B cell (primary cell): Measurements from ENCODE around the gene SNRNP70. TPM values are rescaled to one million over a fixed set of nuclear protein-coding genes. Genes with fewer than 3 reads are reported as not detected.

Experiments
- ATAC-seq: fragments of 200-7000 bp; cut with Tn5 transposase; one replicate; pipeline ENCODE4 v1.10.0; 2021; ENCODE audit warnings: low read depth, mild to moderate bottlenecking, moderate number of reproducible peaks, moderate library complexity
- CTCF ChIA-PET: fragments of 350-600 bp; sonication (Branson Sonifier 250); formaldehyde crosslinking; loops from one replicate; lab custom pipeline; 2021; ENCODE audit warnings: antibody characterized with exemption, inconsistent platforms; lab: Charles Lee
- POLR2A ChIA-PET: fragments of 350-600 bp; sonication (Branson Sonifier 250); formaldehyde crosslinking; loops from one replicate; lab custom pipeline; 2021; ENCODE audit warnings: antibody characterized with exemption; lab: Charles Lee
- DNase-seq: peaks from one replicate; pipeline ENCODE4 v3.0.0; 2013
- H2AFZ ChIP-seq: 2 replicates; pipeline ENCODE4 v1.6.1; 2012; ENCODE audit warnings: mild to moderate bottlenecking, low read depth, low read length; ENCODE audit not compliant: insufficient read depth, poor library complexity, severe bottlenecking
- H3K27ac ChIP-seq, 2 donors: 1 replicate in 1 of 2; 2 replicates in 1 of 2; pipeline ENCODE4 v1.5.1; 2012 to 2013; ENCODE audit warnings: low read length in 2 of 2, mild to moderate bottlenecking in 2 of 2, moderate library complexity in 1 of 2
- H3K27me3 ChIP-seq, 4 experiments: fragments of 200-600 bp in 1 of 4; sonication (generic) in 1 of 4; replicated peaks in 1 of 4; 1 replicate in 2 of 4; 2 replicates in 2 of 4; pipeline versions ENCODE4 v1.6.1 to v1.7.0; 2013 to 2016; ENCODE audit warnings: low read length in 3 of 4, mild to moderate bottlenecking in 2 of 4, mixed read lengths in 1 of 4, moderate library complexity in 1 of 4; ENCODE audit not compliant: insufficient read depth in 4 of 4, control insufficient read depth in 3 of 4; ENCODE audit errors: control extremely low read depth in 1 of 4
- H3K36me3 ChIP-seq, 2 experiments: replicated peaks in 1 of 2; 1 replicate in 1 of 2; 2 replicates in 1 of 2; pipeline versions ENCODE4 v1.6.1 to v1.7.1; 2013; ENCODE audit warnings: low read length in 1 of 2; ENCODE audit not compliant: insufficient read depth in 2 of 2, control insufficient read depth in 1 of 2; ENCODE audit errors: control extremely low read depth in 1 of 2, extremely low read depth in 1 of 2
- H3K4me1 ChIP-seq, 2 donors: fragments of 200-600 bp in 1 of 2; sonication (generic) in 1 of 2; 1 replicate in 1 of 2; 2 replicates in 1 of 2; pipeline versions ENCODE4 v1.5.1 to v1.6.1; 2013 to 2017; ENCODE audit warnings: low read length in 2 of 2; ENCODE audit not compliant: control insufficient read depth in 2 of 2, insufficient read depth in 2 of 2
- H3K4me2 ChIP-seq: replicated peaks from 2 replicates; pipeline ENCODE3; 2012; ENCODE audit warnings: mild to moderate bottlenecking, low read depth, low read length; ENCODE audit not compliant: poor library complexity, severe bottlenecking
- H3K4me3 ChIP-seq, 5 experiments: fragments of 200-600 bp in 1 of 5; sonication (generic) in 1 of 5; 1 replicate in 3 of 5; 2 replicates in 2 of 5; pipeline versions ENCODE4 v1.5.1 to v1.7.0; 2011 to 2016; ENCODE audit warnings: low read length in 4 of 5, mild to moderate bottlenecking in 4 of 5, low read depth in 2 of 5, control low read depth in 1 of 5, moderate library complexity in 1 of 5; ENCODE audit not compliant: insufficient read depth in 1 of 5; ENCODE audit errors: control extremely low read depth in 1 of 5, extremely low read depth in 1 of 5
- H3K79me2 ChIP-seq: fragments of 200-600 bp; sonication (generic); one replicate; pipeline ENCODE4 v1.6.0; 2016; ENCODE audit warnings: low read length; ENCODE audit not compliant: control insufficient read depth, insufficient read depth
- H3K9ac ChIP-seq: fragments of 200-600 bp; sonication (generic); 2 replicates; pipeline ENCODE4 v1.6.1; 2017; ENCODE audit warnings: mild to moderate bottlenecking, low read length, moderate library complexity
- H3K9me3 ChIP-seq, 3 donors: one replicate each; pipeline versions ENCODE4 v1.6.1 to v1.7.1; 2013; ENCODE audit warnings: low read length in 2 of 3; ENCODE audit not compliant: control insufficient read depth in 2 of 3, insufficient read depth in 1 of 3; ENCODE audit errors: control extremely low read depth in 1 of 3
- H4K20me1 ChIP-seq: 2 replicates; pipeline ENCODE4 v1.6.0; 2012; ENCODE audit warnings: mild to moderate bottlenecking, low read length; ENCODE audit not compliant: insufficient read depth, control insufficient read depth, poor library complexity, severe bottlenecking
- H3K27ac Mint-ChIP-seq: one replicate; pipeline ENCODE4 v1.8.0; 2021; ENCODE audit warnings: mixed read lengths
- H3K27me3 Mint-ChIP-seq: one replicate; pipeline ENCODE4 v1.8.0; 2021; ENCODE audit warnings: mixed read lengths
- H3K4me1 Mint-ChIP-seq: one replicate; pipeline ENCODE4 v1.8.0; 2021; ENCODE audit warnings: mixed read lengths
- H3K4me3 Mint-ChIP-seq: one replicate; pipeline ENCODE4 v1.8.0; 2021; ENCODE audit warnings: mixed read lengths
- H3K9me3 Mint-ChIP-seq: one replicate; pipeline ENCODE4 v1.8.0; 2022; ENCODE audit warnings: mixed read lengths; ENCODE audit not compliant: insufficient read depth
- CTCF ChIP-seq: fragments of 200-600 bp; IDR thresholded peaks from one replicate; pipeline ENCODE4 v1.8.0; 2022; ENCODE audit warnings: antibody characterized with exemption, mild to moderate bottlenecking
- EZH2 ChIP-seq: IDR thresholded peaks from 2 replicates; pipeline ENCODE4 v1.6.1; 2012; ENCODE audit warnings: borderline replicate concordance, low read depth, mild to moderate bottlenecking, moderate library complexity, low read length; ENCODE audit not compliant: insufficient read depth, poor library complexity, severe bottlenecking
- WGBS: methylation state at CpG from one replicate; pipeline ENCODE4 v1.1.5; 2013; ENCODE audit warnings: missing lambda C conversion rate; ENCODE audit not compliant: insufficient coverage; 5-methylcytosine and 5-hydroxymethylcytosine counted together
- intact Hi-C: fragments of 100-400 bp; cut with micrococcal nuclease; formaldehyde crosslinking; loops from one replicate; pipeline ENCODE4 v1.10.0; 2022
- polyA plus RNA-seq: library from polyadenylated mRNA; depleted of rRNA; stranded (reverse); fragments of >200 nt; gene quantifications from 2 replicates; pipeline ENCODE4 v1.2.3, GENCODE V29; 2012
- total RNA-seq, 2 donors: library from RNA; stranded (reverse); fragments of 120-200 nt in 1 of 2; gene quantifications; 1 replicate in 1 of 2; 2 replicates in 1 of 2; pipeline versions ENCODE4 v1.2.3 to v1.2.4, GENCODE V29; 2013 to 2022

The SNRNP70 gene
- total and polyA plus RNA-seq, 2 donors (not counting 1 experiment from before 2014, with no cell fraction given), result 598 to 954 TPM

GRCh38 chr19:49071860-49072547 is 13.2 kb upstream of the SNRNP70 start:
- H3K4me1 ChIP-seq, result peaks cover 7 to 16% of the 10 kb centered on the region in 2 donors
- POLR2A ChIA-PET, result no interaction called here
- H3K36me3 ChIP-seq, result no peaks in the 10 kb centered on the region
- no peak overlapping the region for H3K27ac ChIP-seq
- H3K9me3 Mint-ChIP-seq, result peaks cover 1% of the 10 kb centered on the region
- ATAC-seq, result peak; percentile 24
- DNase-seq, result peak; percentile 36
- CTCF ChIA-PET, result no interaction called here
- peaks cover 11% of the 10 kb centered on the region for H3K4me1 Mint-ChIP-seq
- H3K27me3 ChIP-seq, result peaks cover 0 to 64% (median 23%) of the 10 kb centered on the region in 4 experiments
- peak overlapping the region; percentile 45 for H3K4me2 ChIP-seq
- no peak overlapping the region for H3K27ac Mint-ChIP-seq
- no peaks in the 10 kb centered on the region for H3K79me2 ChIP-seq
- H2AFZ ChIP-seq, result peak overlapping the region; percentile 16
- H3K4me3 ChIP-seq, result no peak overlapping the region
- peaks cover 0 to 20% (median 0%) of the 10 kb centered on the region in 3 donors for H3K9me3 ChIP-seq
- H3K4me3 Mint-ChIP-seq, result peak overlapping the region; percentile 13
- H3K27me3 Mint-ChIP-seq, result peaks cover 66% of the 10 kb centered on the region
- 16% methylated on average over 91 of the region's 93 CpGs for WGBS
- intact Hi-C loops, result no loop called here
- no peaks in the 10 kb centered on the region for H4K20me1 ChIP-seq
- H3K9ac ChIP-seq, result no peak overlapping the region
- TF ChIP-seq CTCF, result no peak
- TF ChIP-seq EZH2, result no peak
